SK-N-MC (cell line): ENCODE data around the gene CLEC4C.

Experiments used
- EZH2 ChIP-seq: fragments of 200-600 bp; sonication (generic); IDR thresholded peaks from one replicate; pipeline ENCODE4 v1.6.1; 2017; ENCODE audit warnings: antibody characterized with exemption
- FOXP2 ChIP-seq: optimal IDR thresholded peaks from 2 replicates; pipeline ENCODE3; 2011; ENCODE audit warnings: mild to moderate bottlenecking, moderate library complexity; ENCODE audit not compliant: insufficient read depth; ENCODE audit errors: extremely low read length, control extremely low read depth

DNA sequence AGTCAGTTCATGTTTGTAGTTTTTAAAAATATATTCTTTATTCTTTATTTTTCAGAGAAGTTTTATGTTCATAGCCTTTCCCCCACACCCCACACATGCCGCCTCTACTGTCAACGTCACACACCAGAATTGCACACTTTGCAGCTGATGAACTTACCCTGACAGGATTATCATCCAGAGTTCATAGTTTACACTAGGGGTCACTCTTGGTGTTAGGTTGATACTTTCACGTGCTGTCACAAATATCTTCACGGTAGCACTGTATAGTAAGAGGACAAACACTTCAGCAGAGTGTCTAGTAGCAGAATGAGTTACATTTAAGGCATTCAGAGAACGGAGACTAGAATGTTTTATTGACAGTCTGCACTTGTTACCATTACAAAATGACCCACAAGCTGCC lies 30.8 kb downstream of the CLEC4C start:
- TF ChIP-seq EZH2 (no peak), FOXP2 (no peak)
